K562 (cell line): ENCODE data around the gene ADGRD1. TPM values are rescaled to one million over a fixed set of nuclear protein-coding genes. Genes with fewer than 3 reads are reported as not detected.

Experiments
- CCNT2 ChIP-seq: IDR thresholded peaks from 2 replicates; pipeline ENCODE4 v1.6.1; 2011; ENCODE audit warnings: borderline replicate concordance, low read depth, mild to moderate bottlenecking, moderate library complexity, mixed read lengths, low read length; ENCODE audit not compliant: insufficient read length; ENCODE audit errors: extremely low read depth
- CXXC5 ChIP-seq: fragments of 250-450 bp; sonication (Bioruptor Pico); IDR thresholded peaks from 2 replicates; pipeline ENCODE4 v1.8.0; 2022; ENCODE audit warnings: inconsistent platforms, mild to moderate bottlenecking, moderate library complexity
- HDGF ChIP-seq: fragments of 450-650 bp; IDR thresholded peaks from 2 replicates; pipeline ENCODE4 v1.6.1; 2016
- MAZ ChIP-seq, 2 experiments: fragments of 450-650 bp in 1 of 2; sonication (generic) in 1 of 2; formaldehyde crosslinking; IDR thresholded peaks in 1 of 2; conservative IDR thresholded peaks in 1 of 2; 2 replicates each; pipeline versions ENCODE4 v1.4.0 to v1.5.0; 2020; ENCODE audit warnings: mild to moderate bottlenecking in 1 of 2, missing genetic modification reagents in 1 of 2
- MCM3 ChIP-seq: fragments of 450-650 bp; IDR thresholded peaks from 2 replicates; pipeline ENCODE4 v1.6.1; 2016
- MIER1 ChIP-seq: fragments of 450-650 bp; IDR thresholded peaks from 2 replicates; pipeline ENCODE4 v1.6.1; 2016; ENCODE audit warnings: antibody characterized with exemption, mild to moderate bottlenecking, low read depth
- MTA1 ChIP-seq: fragments of 450-650 bp; IDR thresholded peaks from 2 replicates; pipeline ENCODE4 v1.6.1; 2017; ENCODE audit warnings: borderline replicate concordance
- NR4A1 ChIP-seq, 2 experiments: fragments of 250-450 bp in 1 of 2; fragments of 450-650 bp in 1 of 2; sonication (Bioruptor Pico) in 1 of 2; IDR thresholded peaks; 2 replicates each; pipeline versions ENCODE4 v1.4.0 to v1.6.1; 2016 to 2020; ENCODE audit warnings: mild to moderate bottlenecking in 2 of 2, missing compliant biosample characterization in 1 of 2, missing genetic modification characterization in 1 of 2, moderate library complexity in 1 of 2
- STAT6 ChIP-seq: sonication (generic); formaldehyde crosslinking; IDR thresholded peaks from 2 replicates; pipeline ENCODE4 v1.8.1; 2023; ENCODE audit warnings: mild to moderate bottlenecking, missing genetic modification reagents
- ZNF280A ChIP-seq: fragments of 450-650 bp; IDR thresholded peaks from 2 replicates; pipeline ENCODE4 v1.6.1; 2018; ENCODE audit warnings: mild to moderate bottlenecking, low read depth; ENCODE audit not compliant: partially characterized antibody
- polyA plus RNA-seq, 8 experiments: library from polyadenylated mRNA; depleted of rRNA in 4 of 8; stranded (reverse) in 5 of 8; unstranded in 3 of 8; fragments of >200 nt; fragmentation: Nextera tagmentation in 2 of 8; fragmentation: Illumina TruSeq in 1 of 8; extraction: Ambion mirVana in 2 of 8; extraction: Trizol in 1 of 8; gene quantifications; 2 replicates each; pipeline versions ENCODE4 v1.2.1 to v1.2.3, GENCODE V29; 2011 to 2014; ENCODE audit warnings: inconsistent platforms in 1 of 8, missing spikeins in 1 of 8
- total RNA-seq, 7 experiments: library from RNA; depleted of rRNA in 6 of 7; stranded (reverse); fragments of >200 nt in 6 of 7; fragmentation: Illumina TruSeq in 2 of 7; extraction: Trizol in 2 of 7; gene quantifications; 2 replicates each; pipeline versions ENCODE4 v1.2.1 to v1.2.3, GENCODE V29; 2011 to 2021; ENCODE audit warnings: low replicate concordance in 1 of 7
- TF ChIP-seq, protein P1 (sequence below): fragments of 250-450 bp; sonication (Bioruptor Pico); IDR thresholded peaks from 2 replicates; pipeline ENCODE4 v1.8.0; 2021; ENCODE audit warnings: borderline replicate concordance, mild to moderate bottlenecking, moderate library complexity; ENCODE audit not compliant: poor library complexity, severe bottlenecking
- TF ChIP-seq, protein P2 (sequence below): fragments of 450-650 bp; formaldehyde crosslinking; IDR thresholded peaks from 2 replicates; pipeline ENCODE4 v1.4.0; 2022; ENCODE audit warnings: mild to moderate bottlenecking, moderate library complexity
- TF ChIP-seq, protein P3 (sequence below): sonication (generic); formaldehyde crosslinking; IDR thresholded peaks from 2 replicates; pipeline ENCODE4 v1.8.0; 2023; ENCODE audit warnings: missing genetic modification reagents, mild to moderate bottlenecking, borderline replicate concordance

The ADGRD1 gene
- total and polyA plus RNA-seq, 9 of the 15 experiments (the other 6 are each of a cell fraction or from before 2014, with no cell fraction given), result 1.7 to 11.7 (median 3.3) TPM

GRCh38 chr12:131000000-131000486 lies 46.3 kb downstream of the ADGRD1 start (continued):
- TF ChIP-seq, protein P1, sequence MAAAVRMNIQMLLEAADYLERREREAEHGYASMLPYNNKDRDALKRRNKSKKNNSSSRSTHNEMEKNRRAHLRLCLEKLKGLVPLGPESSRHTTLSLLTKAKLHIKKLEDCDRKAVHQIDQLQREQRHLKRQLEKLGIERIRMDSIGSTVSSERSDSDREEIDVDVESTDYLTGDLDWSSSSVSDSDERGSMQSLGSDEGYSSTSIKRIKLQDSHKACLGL (CRISPR knock-in tag), result no peak
- no peak for TF ChIP-seq HDGF
- TF ChIP-seq CCNT2, result no peak
- TF ChIP-seq MAZ (CRISPR knock-in tag; conservative IDR thresholded peaks at IDR 0.05 in 1 of 2, IDR thresholded peaks at IDR 0.05 in 1 of 2), result 0 out of 4 replicates have a peak, but pooled peaks of 1 of the 2 experiments have one; percentile 53
- TF ChIP-seq, protein P2, sequence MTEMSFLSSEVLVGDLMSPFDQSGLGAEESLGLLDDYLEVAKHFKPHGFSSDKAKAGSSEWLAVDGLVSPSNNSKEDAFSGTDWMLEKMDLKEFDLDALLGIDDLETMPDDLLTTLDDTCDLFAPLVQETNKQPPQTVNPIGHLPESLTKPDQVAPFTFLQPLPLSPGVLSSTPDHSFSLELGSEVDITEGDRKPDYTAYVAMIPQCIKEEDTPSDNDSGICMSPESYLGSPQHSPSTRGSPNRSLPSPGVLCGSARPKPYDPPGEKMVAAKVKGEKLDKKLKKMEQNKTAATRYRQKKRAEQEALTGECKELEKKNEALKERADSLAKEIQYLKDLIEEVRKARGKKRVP, result no peak; the same call in 1 of the 2 replicates
- TF ChIP-seq MCM3, result no peak
- TF ChIP-seq NR4A1 (CRISPR knock-in tag; IDR thresholded peaks at IDR 0.05), result no peak
- TF ChIP-seq NR4A1 (tag; IDR thresholded peaks at IDR 0.05), result peak; percentile 82; the same call in 1 of the 2 replicates
- TF ChIP-seq, protein P3, sequence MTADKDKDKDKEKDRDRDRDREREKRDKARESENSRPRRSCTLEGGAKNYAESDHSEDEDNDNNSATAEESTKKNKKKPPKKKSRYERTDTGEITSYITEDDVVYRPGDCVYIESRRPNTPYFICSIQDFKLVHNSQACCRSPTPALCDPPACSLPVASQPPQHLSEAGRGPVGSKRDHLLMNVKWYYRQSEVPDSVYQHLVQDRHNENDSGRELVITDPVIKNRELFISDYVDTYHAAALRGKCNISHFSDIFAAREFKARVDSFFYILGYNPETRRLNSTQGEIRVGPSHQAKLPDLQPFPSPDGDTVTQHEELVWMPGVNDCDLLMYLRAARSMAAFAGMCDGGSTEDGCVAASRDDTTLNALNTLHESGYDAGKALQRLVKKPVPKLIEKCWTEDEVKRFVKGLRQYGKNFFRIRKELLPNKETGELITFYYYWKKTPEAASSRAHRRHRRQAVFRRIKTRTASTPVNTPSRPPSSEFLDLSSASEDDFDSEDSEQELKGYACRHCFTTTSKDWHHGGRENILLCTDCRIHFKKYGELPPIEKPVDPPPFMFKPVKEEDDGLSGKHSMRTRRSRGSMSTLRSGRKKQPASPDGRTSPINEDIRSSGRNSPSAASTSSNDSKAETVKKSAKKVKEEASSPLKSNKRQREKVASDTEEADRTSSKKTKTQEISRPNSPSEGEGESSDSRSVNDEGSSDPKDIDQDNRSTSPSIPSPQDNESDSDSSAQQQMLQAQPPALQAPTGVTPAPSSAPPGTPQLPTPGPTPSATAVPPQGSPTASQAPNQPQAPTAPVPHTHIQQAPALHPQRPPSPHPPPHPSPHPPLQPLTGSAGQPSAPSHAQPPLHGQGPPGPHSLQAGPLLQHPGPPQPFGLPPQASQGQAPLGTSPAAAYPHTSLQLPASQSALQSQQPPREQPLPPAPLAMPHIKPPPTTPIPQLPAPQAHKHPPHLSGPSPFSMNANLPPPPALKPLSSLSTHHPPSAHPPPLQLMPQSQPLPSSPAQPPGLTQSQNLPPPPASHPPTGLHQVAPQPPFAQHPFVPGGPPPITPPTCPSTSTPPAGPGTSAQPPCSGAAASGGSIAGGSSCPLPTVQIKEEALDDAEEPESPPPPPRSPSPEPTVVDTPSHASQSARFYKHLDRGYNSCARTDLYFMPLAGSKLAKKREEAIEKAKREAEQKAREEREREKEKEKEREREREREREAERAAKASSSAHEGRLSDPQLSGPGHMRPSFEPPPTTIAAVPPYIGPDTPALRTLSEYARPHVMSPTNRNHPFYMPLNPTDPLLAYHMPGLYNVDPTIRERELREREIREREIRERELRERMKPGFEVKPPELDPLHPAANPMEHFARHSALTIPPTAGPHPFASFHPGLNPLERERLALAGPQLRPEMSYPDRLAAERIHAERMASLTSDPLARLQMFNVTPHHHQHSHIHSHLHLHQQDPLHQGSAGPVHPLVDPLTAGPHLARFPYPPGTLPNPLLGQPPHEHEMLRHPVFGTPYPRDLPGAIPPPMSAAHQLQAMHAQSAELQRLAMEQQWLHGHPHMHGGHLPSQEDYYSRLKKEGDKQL (CRISPR knock-in tag), result no peak
- peak; percentile 86 for TF ChIP-seq CXXC5
- TF ChIP-seq MTA1, result peak; percentile 49; the same call in 1 of the 2 replicates
- TF ChIP-seq STAT6 (CRISPR knock-in tag), result no peak
- no peak for TF ChIP-seq ZNF280A
- no peak for TF ChIP-seq MIER1
